ENCODE data around the gene CHAC1.

GRCh38 chr15:40952901-40953712 lies at the start of gene CHAC1:
- TF ChIP-seq, protein P1, sequence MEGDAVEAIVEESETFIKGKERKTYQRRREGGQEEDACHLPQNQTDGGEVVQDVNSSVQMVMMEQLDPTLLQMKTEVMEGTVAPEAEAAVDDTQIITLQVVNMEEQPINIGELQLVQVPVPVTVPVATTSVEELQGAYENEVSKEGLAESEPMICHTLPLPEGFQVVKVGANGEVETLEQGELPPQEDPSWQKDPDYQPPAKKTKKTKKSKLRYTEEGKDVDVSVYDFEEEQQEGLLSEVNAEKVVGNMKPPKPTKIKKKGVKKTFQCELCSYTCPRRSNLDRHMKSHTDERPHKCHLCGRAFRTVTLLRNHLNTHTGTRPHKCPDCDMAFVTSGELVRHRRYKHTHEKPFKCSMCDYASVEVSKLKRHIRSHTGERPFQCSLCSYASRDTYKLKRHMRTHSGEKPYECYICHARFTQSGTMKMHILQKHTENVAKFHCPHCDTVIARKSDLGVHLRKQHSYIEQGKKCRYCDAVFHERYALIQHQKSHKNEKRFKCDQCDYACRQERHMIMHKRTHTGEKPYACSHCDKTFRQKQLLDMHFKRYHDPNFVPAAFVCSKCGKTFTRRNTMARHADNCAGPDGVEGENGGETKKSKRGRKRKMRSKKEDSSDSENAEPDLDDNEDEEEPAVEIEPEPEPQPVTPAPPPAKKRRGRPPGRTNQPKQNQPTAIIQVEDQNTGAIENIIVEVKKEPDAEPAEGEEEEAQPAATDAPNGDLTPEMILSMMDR (conservative IDR thresholded peaks at IDR 0.05) = no peak
- TF ChIP-seq EZH2 (IDR thresholded peaks at IDR 0.05; ENCODE audit: low read depth) = no peak

All from PC-9 (cell line).